Endodermal cell (in vitro differentiated cells): Measurements from ENCODE around the gene STOX2. TPM values are rescaled to one million over a fixed set of nuclear protein-coding genes. Genes with fewer than 3 reads are reported as not detected.

ENCODE experiments used
- DNase-seq: peaks from one replicate; pipeline ENCODE4 v3.0.0-alpha.2; 2017
- H3K27ac ChIP-seq: 2 replicates; pipeline ENCODE4 v1.5.1; 2013; ENCODE audit warnings: mild to moderate bottlenecking, low read depth, low read length, moderate library complexity
- H3K27me3 ChIP-seq: 2 replicates; pipeline ENCODE4 v1.6.1; 2013; ENCODE audit warnings: mild to moderate bottlenecking, low read length, moderate library complexity; ENCODE audit not compliant: insufficient read depth, control insufficient read depth, poor library complexity, severe bottlenecking
- H3K36me3 ChIP-seq: 2 replicates; pipeline ENCODE4 v1.7.0; 2013; ENCODE audit warnings: mild to moderate bottlenecking, low read length, moderate library complexity; ENCODE audit not compliant: control insufficient read depth, insufficient read depth
- H3K4me1 ChIP-seq: one replicate; pipeline ENCODE4 v1.7.0; 2013; ENCODE audit warnings: low read length; ENCODE audit not compliant: control insufficient read depth, insufficient read depth
- H3K4me3 ChIP-seq: 2 replicates; pipeline ENCODE4 v1.5.1; 2013; ENCODE audit warnings: mild to moderate bottlenecking, low read length, moderate library complexity
- H3K9ac ChIP-seq: 2 replicates; pipeline ENCODE4 v1.6.1; 2013; ENCODE audit warnings: mild to moderate bottlenecking, low read length, moderate library complexity; ENCODE audit not compliant: poor library complexity, severe bottlenecking; ENCODE audit errors: extremely low read depth
- H3K9me3 ChIP-seq: 2 replicates; pipeline ENCODE4 v1.6.1; 2013; ENCODE audit warnings: mild to moderate bottlenecking, low read length, moderate library complexity; ENCODE audit not compliant: control insufficient read depth
- H3K27ac Mint-ChIP-seq: 2 replicates; pipeline ENCODE4 v1.8.0; 2020; ENCODE audit warnings: mixed read lengths
- H3K27me3 Mint-ChIP-seq: 2 replicates; pipeline ENCODE4 v1.8.0; 2021; ENCODE audit warnings: mild to moderate bottlenecking, mixed read lengths; ENCODE audit not compliant: insufficient read depth
- H3K36me3 Mint-ChIP-seq: 2 replicates; pipeline ENCODE4 v1.8.0; 2020; ENCODE audit warnings: low read depth, mixed read lengths
- H3K4me1 Mint-ChIP-seq: 2 replicates; pipeline ENCODE4 v1.8.0; 2020; ENCODE audit warnings: mixed read lengths
- H3K4me3 Mint-ChIP-seq: 2 replicates; pipeline ENCODE4 v1.8.0; 2020; ENCODE audit warnings: mild to moderate bottlenecking, moderate library complexity, mixed read lengths
- H3K9me3 Mint-ChIP-seq: 2 replicates; pipeline ENCODE4 v1.8.0; 2020; ENCODE audit warnings: mild to moderate bottlenecking, mixed read lengths
- WGBS, 2 experiments: methylation state at CpG; one replicate each; pipeline versions ENCODE4 v1.1.5 to v1.1.7; 2013; ENCODE audit warnings: missing lambda C conversion rate in 2 of 2, mixed read lengths in 1 of 2; ENCODE audit not compliant: insufficient coverage in 1 of 2, insufficient read length in 1 of 2; 5-methylcytosine and 5-hydroxymethylcytosine counted together
- total RNA-seq, 2 donors: library from RNA; stranded (reverse); fragmentation: NEBNext Ultra II Directional in 1 of 2; extraction: Animal tissue kit (Norgen Biotek cat#: 25700) in 1 of 2; gene quantifications; 2 replicates in 1 of 2; 3 replicates in 1 of 2; pipeline ENCODE4 v1.2.1, GENCODE V29; 2021
- TF ChIP-seq, protein P1 (sequence below): fragments of 200-600 bp; sonication (generic); conservative IDR thresholded peaks from 2 replicates; pipeline ENCODE4 v1.5.0; 2021; ENCODE audit warnings: antibody characterized with exemption, mild to moderate bottlenecking

Gene STOX2
- total RNA-seq, 2 donors from 2014 or later: 8.5 to 13.1 TPM

DNA sequence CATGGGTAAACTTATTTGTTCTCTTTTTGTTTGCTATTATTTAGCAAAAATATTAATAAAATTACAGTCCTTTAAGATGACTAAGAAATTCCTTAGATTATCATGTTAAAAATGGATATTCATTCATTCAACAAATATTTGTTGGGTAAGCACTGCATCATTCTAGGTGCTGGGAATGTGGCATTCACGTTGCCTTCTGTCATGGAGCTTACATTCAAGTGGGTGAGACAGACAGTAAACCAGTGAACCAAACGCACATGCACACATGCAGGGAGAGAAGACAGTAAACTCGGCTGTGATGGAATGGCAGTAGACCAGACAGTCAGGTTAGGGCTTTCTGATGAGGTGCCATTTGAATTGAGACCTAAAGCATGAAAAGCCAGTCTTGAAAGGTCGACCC is 91.8 kb downstream of the STOX2 start:
- no peak for DNase-seq
- Mint-ChIP-seq H3K4me1 (peaks cover 10% of the 10 kb centered on the region), H3K27ac (no peak overlapping the region), H3K27me3 (no peaks in the 10 kb centered on the region), H3K4me3 (no peak overlapping the region), H3K36me3 (peaks cover under 1% of the 10 kb centered on the region), H3K9me3 (no peaks in the 10 kb centered on the region)
- no peak overlapping the region for H3K9ac ChIP-seq
- TF ChIP-seq, protein P1, sequence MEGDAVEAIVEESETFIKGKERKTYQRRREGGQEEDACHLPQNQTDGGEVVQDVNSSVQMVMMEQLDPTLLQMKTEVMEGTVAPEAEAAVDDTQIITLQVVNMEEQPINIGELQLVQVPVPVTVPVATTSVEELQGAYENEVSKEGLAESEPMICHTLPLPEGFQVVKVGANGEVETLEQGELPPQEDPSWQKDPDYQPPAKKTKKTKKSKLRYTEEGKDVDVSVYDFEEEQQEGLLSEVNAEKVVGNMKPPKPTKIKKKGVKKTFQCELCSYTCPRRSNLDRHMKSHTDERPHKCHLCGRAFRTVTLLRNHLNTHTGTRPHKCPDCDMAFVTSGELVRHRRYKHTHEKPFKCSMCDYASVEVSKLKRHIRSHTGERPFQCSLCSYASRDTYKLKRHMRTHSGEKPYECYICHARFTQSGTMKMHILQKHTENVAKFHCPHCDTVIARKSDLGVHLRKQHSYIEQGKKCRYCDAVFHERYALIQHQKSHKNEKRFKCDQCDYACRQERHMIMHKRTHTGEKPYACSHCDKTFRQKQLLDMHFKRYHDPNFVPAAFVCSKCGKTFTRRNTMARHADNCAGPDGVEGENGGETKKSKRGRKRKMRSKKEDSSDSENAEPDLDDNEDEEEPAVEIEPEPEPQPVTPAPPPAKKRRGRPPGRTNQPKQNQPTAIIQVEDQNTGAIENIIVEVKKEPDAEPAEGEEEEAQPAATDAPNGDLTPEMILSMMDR: no peak
- no peaks in the 10 kb centered on the region for H3K4me1 ChIP-seq
- no peak overlapping the region for H3K4me3 ChIP-seq
- H3K9me3 ChIP-seq: peaks cover under 1% of the 10 kb centered on the region
- no peak overlapping the region for H3K27ac ChIP-seq
- no peaks in the 10 kb centered on the region for H3K27me3 ChIP-seq
- no peaks in the 10 kb centered on the region for H3K36me3 ChIP-seq
- 93 to 98% methylated on average over 4 of the region's 4 CpGs for WGBS, 2 experiments

DNA sequence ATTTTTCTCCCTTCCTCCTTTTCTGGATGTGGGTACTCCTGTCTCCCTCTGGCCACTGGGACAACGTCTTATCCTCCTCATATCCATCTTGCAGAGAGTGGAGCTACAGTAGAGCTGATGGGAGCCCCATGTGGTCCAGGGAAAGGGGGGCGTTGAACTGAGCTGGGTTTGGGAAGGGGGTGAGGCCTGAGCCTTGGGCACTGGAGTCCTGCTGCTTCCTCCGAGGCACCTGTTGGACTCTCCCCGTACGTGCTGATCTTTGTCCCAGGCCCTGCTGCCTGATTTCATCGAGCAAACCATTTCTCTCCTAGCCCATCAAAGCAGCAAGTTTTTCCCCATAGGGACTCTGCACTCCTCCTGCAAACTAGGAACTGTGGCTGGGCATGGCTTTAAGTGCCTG is 94.3 kb downstream of the STOX2 start:
- Histone ChIP-seq H3K27ac (no peak overlapping the region), H3K4me1 (no peaks in the 10 kb centered on the region), H3K36me3 (no peaks in the 10 kb centered on the region), H3K4me3 (no peak overlapping the region), H3K27me3 (no peaks in the 10 kb centered on the region), H3K9ac (no peak overlapping the region), H3K9me3 (peaks cover 8% of the 10 kb centered on the region)
- WGBS, 2 experiments: 92 to 100% methylated on average over 4 to 6 of the region's 6 CpGs
- Mint-ChIP-seq H3K9me3 (no peaks in the 10 kb centered on the region), H3K27ac (no peak overlapping the region), H3K4me3 (no peak overlapping the region), H3K36me3 (peaks cover 10% of the 10 kb centered on the region), H3K4me1 (peaks cover 12% of the 10 kb centered on the region), H3K27me3 (no peaks in the 10 kb centered on the region)
- no peak for DNase-seq
- TF ChIP-seq, protein P1: no peak

DNA sequence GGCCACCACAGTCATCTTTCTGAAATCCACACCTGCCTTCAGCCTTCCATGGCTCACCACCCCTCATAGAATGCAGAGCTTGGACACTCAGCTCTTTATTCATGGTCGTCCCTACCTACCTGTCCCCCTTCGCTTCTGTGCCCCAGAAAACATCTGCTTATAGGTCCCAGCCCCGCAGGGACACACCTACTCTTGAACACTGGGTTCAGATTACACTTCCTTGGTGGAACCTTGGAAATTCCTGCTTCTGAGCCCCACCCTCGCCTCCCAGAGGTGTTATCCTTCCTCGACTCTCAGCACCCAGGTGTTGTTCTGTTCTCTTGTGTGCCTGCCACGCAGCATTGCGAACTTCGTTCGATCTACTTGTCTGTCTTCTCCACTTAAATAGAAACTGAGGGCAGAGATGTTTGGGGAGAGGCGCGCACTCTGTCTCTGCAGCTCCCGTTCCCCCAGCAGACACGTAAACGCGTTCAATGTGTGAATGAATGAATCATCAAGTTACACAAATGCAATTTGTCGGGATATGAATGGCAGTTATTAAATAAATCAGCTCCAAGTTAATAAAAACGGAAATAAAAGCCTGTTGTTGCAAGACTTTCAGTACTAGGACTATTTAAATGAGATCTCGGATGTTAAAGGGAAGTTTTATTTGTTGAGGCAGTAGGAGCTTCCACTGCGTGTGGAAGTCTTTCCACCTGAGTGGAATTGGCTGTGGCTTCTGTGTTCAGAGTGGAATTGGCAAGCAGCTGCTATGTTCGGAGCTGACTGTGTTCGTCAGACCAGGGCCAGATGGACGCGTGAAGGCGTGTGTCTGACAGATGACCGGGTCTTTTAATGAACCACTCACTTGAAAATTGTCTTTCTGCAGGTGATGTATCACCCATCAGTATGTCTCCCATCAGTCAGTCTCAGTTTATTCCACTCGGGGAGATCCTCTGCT is 95.6 kb downstream of the STOX2 start:
- no peaks in the 10 kb centered on the region for H3K4me1 ChIP-seq
- no peaks in the 10 kb centered on the region for H3K27me3 Mint-ChIP-seq
- H3K27ac ChIP-seq: no peak overlapping the region
- peaks cover 10% of the 10 kb centered on the region for H3K36me3 Mint-ChIP-seq
- no peak overlapping the region for H3K4me3 Mint-ChIP-seq
- 94 to 96% methylated on average over 18 to 26 of the region's 26 CpGs for WGBS, 2 experiments
- TF ChIP-seq, protein P1: no peak
- DNase-seq: no peak
- no peaks in the 10 kb centered on the region for H3K27me3 ChIP-seq
- no peaks in the 10 kb centered on the region for H3K9me3 Mint-ChIP-seq
- no peak overlapping the region for H3K9ac ChIP-seq
- peaks cover 8% of the 10 kb centered on the region for H3K9me3 ChIP-seq
- H3K27ac Mint-ChIP-seq: no peak overlapping the region
- no peak overlapping the region for H3K4me3 ChIP-seq
- H3K36me3 ChIP-seq: no peaks in the 10 kb centered on the region
- peaks cover 9% of the 10 kb centered on the region for H3K4me1 Mint-ChIP-seq
